ENCODE measurements around the gene ATP4B.
"Not testable (repeated sequence)": the region's sequence is repeated elsewhere in the genome, so short reads cannot be mapped to it uniquely, and the experiment has no call there.

- not testable (repeated sequence) for TF ChIP-seq POLR2A, CTCF, POLR2AphosphoS5 (IDR thresholded peaks at IDR 0.05)
Measured at GRCh38 chr13:113621986-113622550, 35.9 kb downstream of the ATP4B start.

Data from prostate gland (tissue), 2 donors.